ENCODE data around the gene TRPM1. TPM values are rescaled to one million over a fixed set of nuclear protein-coding genes. Genes with fewer than 3 reads are reported as not detected.

The TRPM1 gene
- total RNA-seq, 1 experiment from 2014 or later = 0.77 TPM

GRCh38 chr15:30953731-30954378 is 147.7 kb downstream of the TRPM1 start:
- no peak for ATAC-seq
- no peak for TF ChIP-seq USF1 (CRISPR knock-in tag; IDR thresholded peaks at IDR 0.05)
- no peak for TF ChIP-seq ZNF423 (CRISPR knock-in tag; IDR thresholded peaks at IDR 0.05)
- no peak for TF ChIP-seq CREB1 (CRISPR knock-in tag; IDR thresholded peaks at IDR 0.05)
- no peak for TF ChIP-seq FOXK1 (CRISPR knock-in tag; IDR thresholded peaks at IDR 0.05)
- TF ChIP-seq, protein P1, sequence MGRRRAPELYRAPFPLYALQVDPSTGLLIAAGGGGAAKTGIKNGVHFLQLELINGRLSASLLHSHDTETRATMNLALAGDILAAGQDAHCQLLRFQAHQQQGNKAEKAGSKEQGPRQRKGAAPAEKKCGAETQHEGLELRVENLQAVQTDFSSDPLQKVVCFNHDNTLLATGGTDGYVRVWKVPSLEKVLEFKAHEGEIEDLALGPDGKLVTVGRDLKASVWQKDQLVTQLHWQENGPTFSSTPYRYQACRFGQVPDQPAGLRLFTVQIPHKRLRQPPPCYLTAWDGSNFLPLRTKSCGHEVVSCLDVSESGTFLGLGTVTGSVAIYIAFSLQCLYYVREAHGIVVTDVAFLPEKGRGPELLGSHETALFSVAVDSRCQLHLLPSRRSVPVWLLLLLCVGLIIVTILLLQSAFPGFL (CRISPR knock-in tag; IDR thresholded peaks at IDR 0.05; ENCODE audit: borderline replicate concordance) = no peak
- TF ChIP-seq TCF7 (CRISPR knock-in tag; IDR thresholded peaks at IDR 0.05; ENCODE audit: low read depth) = no peak
- Mint-ChIP-seq H3K9me3 (peaks cover 8% of the 10 kb centered on the region), H3K4me3 (no peak overlapping the region), H3K27me3 (ENCODE audit: low read depth) (no peaks in the 10 kb centered on the region), H3K4me1 (0 out of 2 replicates have a peak, but pooled peaks cover 2% of the 10 kb centered on the region), H3K36me3 (peaks cover 73% of the 10 kb centered on the region), H3K27ac (no peak overlapping the region; the same call in 1 of the 2 replicates)
- POLR2A ChIA-PET = interaction anchor here (0.6 kb wide), 1 partner anchor 21 kb away, joined by 3 read pairs; no protein-coding TSS in a partner anchor
- CTCF ChIA-PET = interaction anchor here (1.2 kb wide), 1 partner anchor 175 kb away, joined by 4 read pairs; no protein-coding TSS in a partner anchor
- DNase-seq (ENCODE audit: low spot score) = no peak

DNA sequence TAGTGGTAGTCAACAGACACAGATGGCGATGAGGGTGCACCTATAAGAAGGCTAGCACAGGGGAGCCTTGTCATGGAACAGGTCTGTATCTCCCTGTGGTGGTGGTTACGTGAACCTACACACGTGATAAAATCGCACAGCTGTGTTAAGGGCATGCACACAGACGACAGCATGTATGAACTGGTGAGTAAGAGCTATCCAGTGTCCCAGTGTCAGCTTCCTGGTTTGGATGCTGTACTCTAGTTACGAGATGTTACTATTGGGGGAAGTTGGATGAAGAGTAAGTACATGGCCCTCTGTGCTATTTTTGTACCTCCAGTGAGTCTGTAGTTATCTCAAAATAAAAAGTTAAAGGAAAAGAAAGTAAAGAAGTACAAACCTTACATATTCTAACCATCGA is 148.3 kb downstream of the TRPM1 start:
- Mint-ChIP-seq H3K27ac (no peak overlapping the region), H3K4me3 (no peak overlapping the region), H3K9me3 (peaks cover 9% of the 10 kb centered on the region), H3K36me3 (peaks cover 76% of the 10 kb centered on the region), H3K27me3 (ENCODE audit: low read depth) (no peaks in the 10 kb centered on the region), H3K4me1 (0 out of 2 replicates have a peak, but pooled peaks cover 2% of the 10 kb centered on the region)
- TF ChIP-seq SP1 (CRISPR knock-in tag; conservative IDR thresholded peaks at IDR 0.05) = no peak
- TF ChIP-seq KAT7 (CRISPR knock-in tag; IDR thresholded peaks at IDR 0.05; ENCODE audit: borderline replicate concordance) = no peak
- TF ChIP-seq USF1 (CRISPR knock-in tag; IDR thresholded peaks at IDR 0.05) = no peak
- TF ChIP-seq, protein P2, sequence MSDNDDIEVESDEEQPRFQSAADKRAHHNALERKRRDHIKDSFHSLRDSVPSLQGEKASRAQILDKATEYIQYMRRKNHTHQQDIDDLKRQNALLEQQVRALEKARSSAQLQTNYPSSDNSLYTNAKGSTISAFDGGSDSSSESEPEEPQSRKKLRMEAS (CRISPR knock-in tag; IDR thresholded peaks at IDR 0.05) = no peak
- TF ChIP-seq ZNF671 (CRISPR knock-in tag; IDR thresholded peaks at IDR 0.05) = no peak
- TF ChIP-seq, protein P3, sequence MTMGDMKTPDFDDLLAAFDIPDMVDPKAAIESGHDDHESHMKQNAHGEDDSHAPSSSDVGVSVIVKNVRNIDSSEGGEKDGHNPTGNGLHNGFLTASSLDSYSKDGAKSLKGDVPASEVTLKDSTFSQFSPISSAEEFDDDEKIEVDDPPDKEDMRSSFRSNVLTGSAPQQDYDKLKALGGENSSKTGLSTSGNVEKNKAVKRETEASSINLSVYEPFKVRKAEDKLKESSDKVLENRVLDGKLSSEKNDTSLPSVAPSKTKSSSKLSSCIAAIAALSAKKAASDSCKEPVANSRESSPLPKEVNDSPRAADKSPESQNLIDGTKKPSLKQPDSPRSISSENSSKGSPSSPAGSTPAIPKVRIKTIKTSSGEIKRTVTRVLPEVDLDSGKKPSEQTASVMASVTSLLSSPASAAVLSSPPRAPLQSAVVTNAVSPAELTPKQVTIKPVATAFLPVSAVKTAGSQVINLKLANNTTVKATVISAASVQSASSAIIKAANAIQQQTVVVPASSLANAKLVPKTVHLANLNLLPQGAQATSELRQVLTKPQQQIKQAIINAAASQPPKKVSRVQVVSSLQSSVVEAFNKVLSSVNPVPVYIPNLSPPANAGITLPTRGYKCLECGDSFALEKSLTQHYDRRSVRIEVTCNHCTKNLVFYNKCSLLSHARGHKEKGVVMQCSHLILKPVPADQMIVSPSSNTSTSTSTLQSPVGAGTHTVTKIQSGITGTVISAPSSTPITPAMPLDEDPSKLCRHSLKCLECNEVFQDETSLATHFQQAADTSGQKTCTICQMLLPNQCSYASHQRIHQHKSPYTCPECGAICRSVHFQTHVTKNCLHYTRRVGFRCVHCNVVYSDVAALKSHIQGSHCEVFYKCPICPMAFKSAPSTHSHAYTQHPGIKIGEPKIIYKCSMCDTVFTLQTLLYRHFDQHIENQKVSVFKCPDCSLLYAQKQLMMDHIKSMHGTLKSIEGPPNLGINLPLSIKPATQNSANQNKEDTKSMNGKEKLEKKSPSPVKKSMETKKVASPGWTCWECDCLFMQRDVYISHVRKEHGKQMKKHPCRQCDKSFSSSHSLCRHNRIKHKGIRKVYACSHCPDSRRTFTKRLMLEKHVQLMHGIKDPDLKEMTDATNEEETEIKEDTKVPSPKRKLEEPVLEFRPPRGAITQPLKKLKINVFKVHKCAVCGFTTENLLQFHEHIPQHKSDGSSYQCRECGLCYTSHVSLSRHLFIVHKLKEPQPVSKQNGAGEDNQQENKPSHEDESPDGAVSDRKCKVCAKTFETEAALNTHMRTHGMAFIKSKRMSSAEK (CRISPR knock-in tag; IDR thresholded peaks at IDR 0.05; ENCODE audit: borderline replicate concordance) = no peak
- TF ChIP-seq E2F5 (CRISPR knock-in tag; IDR thresholded peaks at IDR 0.05) = no peak
- TF ChIP-seq NR3C1 (CRISPR knock-in tag; conservative IDR thresholded peaks at IDR 0.05; ENCODE audit: low read depth) = no peak
- no peak for TF ChIP-seq MYBL2 (CRISPR knock-in tag; IDR thresholded peaks at IDR 0.05)
- TF ChIP-seq FOXK1 (CRISPR knock-in tag; IDR thresholded peaks at IDR 0.05) = no peak
- ChIA-PET POLR2A (interaction anchor here (0.6 kb wide), 1 partner anchor 20 kb away, joined by 3 read pairs; no protein-coding TSS in a partner anchor), CTCF (interaction anchor here (1.2 to 1.7 kb wide), 2 partner anchors 176 kb away, joined by 4 to 11 read pairs; no protein-coding TSS in a partner anchor)
- no peak for DNase-seq (ENCODE audit: low spot score)
- no peak for ATAC-seq

Small RNA genes within 50 kb of the gene (microRNA-seq; reads per million reads assigned to microRNA genes)
- 2.4 reads per million for gene MIR211 (ENCODE audit: borderline number of aligned reads)

Other genes starting within 250 kb of the TRPM1 start
- gene FAN1, start 197.8 kb downstream of the TRPM1 start, total RNA-seq (2021) = 22.8 to 31.5 TPM (median 30.3 TPM) in 3 replicates
- 15.3 to 17.3 TPM (median 15.9 TPM) in 3 replicates for gene MTMR10, start 110.1 kb downstream of the TRPM1 start, total RNA-seq (2021)
- gene KLF13, start 225.1 kb upstream of the TRPM1 start, total RNA-seq (2021) = 36.9 to 38.1 TPM (median 37.2 TPM) in 3 replicates

Data from WTC11 (cell line).